ENCODE results near the gene CPA4.

The CPA4 gene

DNA sequence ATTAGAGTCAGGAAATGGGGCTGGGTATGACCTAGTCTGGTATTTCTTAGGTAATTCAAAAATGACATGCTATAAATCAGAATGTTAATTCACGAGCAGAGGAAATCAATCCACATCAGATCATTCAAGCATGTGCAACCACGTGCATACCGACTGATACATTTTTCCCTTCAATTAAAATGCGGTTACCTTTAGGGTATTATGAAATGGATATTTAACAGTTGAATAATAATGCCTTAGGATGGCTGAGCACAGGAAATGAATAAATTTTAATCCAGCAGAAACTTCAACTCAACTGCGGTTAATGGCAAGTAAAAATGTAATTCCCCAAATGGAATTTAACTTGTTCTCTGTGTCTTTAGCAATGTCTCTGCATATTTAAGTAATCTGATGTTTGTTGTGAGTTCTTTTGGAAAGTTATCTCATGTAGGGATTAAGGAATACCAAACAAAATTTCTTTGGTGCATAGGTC is 17.1 kb upstream of the CPA4 start:
- no peak for DNase-seq

DNA sequence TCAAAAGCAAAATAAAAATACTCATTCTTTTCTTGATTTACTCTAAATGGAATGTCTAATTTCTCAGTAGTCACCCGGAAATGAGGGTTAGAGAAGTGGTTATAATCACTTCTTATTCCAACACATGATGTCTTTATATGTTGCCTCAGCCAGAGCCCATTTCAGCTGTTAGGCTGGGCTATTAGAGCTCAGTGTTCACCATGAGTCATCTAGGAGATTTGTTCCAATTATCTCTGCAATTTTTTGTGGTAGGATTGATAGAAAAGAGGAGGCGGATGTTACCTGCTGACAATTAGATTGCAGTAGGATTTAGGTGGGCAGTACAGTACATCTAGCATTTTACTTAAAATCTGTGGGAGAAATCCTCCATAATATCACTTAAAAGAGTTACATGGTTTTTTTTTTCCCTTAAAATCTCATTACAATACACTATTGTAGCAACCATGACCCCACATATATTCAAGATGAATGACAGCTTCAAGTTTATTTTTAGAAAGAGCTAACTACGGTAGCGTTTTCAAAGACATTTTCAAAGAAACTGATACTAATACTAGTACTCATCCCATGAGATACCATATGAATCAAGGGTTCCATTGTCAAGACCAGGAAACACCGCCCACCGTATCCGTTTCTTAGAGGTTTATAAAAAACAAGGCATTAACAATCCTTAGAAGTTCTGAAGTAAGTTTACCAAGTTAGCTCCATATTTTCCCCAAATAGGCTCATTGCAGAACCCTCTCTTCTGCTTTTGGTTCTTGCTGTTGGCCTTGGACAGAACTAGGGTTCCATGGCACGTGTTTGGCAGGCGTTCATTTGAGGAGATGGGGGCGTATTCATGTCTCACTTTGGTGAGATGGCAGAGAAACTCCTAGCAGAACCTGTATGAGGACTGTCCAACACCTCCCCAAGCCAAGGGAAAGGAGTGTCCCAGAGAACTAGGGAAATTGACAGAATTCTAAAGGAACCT is 15.9 kb upstream of the CPA4 start:
- no peak for DNase-seq

DNA sequence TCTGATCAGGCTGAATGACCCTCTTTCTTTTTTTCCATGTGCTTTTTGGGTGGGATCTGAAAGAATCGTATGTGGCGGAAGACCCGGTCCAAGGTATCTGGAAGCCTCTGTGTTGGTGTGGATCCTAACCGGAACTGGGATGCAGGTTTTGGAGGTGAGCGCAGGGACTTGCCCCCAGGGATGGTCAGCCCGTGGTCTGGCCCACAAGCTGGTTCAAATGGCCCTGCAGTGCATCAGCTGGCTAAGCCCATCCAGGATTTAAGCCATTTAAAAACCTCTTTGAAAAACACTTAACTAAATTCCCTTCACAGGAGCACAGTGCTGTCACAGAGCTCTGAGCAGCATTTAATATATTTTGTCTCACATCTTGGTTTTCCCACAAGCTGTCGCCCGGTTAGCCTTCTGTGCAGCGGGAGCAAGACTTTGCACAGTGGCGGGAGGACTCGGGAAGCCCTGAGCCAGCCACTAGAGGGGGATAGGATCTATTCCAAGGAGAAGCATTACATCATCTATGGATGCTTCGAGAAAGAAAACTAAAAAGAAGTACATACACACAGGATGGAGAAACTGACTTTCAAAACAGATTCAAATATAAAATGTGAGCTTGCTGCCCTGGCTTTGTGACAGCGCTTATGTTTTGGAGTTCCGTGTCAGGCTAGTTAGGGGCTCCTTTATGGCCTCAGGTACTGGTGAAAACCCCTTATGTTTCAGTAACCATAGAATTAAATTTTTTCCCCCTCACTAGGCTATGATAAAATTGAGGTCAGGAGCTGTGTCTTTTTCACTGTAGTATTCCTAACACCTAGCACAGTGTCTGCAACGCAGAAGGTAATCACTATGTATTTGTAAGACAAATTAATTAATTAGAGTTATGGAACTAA is 15.0 kb upstream of the CPA4 start:
- peak; percentile 11 to 33 for DNase-seq

DNA sequence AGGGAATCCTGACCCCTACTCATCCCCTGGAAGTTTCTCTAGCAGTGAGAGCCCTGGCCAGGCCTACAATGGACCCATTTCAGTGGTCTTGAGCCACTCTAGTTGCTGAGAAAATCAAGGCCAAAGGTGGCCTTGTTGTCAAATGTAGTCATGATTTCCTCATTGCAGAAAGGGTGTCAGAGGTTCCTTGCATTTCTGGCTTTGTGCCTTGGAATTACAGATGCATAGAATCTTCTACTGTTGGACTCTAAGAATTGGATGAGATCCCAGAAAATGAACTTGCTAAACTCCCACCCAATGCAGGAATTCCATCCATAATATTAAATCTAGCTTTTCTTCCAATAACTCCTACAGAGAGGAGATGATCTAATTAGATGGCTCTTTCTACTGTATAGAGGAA is 14.1 kb upstream of the CPA4 start:
- DNase-seq, result no peak

DNA sequence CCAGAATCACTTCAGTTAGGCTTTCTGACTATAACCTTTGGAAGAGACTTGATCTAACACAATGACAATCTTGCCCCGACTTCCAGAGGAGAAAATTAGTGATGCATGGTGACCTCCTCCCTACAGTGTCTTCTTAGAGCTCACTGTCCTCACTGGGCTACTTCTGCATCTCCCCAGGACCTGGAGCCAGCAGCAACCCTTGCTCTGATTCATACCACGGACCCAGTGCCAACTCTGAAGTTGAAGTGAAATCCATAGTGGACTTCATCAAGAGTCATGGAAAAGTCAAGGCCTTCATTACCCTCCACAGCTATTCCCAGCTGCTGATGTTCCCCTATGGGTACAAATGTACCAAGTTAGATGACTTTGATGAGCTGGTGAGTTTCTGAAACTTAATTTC is 13.7 kb upstream of the CPA4 start:
- DNase-seq, result no peak

DNA sequence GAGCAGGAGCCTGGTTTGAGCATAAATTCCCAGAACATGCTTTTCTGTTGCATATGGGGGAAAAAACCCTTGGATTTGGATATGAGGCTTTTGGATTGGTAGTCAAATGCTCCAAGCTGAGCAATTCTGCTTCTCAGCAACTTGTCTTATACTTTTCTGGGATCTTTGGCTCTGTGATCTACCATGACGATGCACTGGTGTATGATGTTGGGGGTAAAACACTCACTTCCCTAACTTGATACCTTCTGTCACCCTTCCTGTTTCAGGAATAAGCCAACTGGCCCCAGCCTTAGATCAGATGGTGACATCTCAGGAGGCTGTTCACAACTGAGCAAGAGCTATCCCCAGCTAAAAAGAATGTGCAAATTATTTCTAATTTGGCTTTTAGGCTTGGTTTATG is 13.1 kb upstream of the CPA4 start:
- DNase-seq, result no peak

DNA sequence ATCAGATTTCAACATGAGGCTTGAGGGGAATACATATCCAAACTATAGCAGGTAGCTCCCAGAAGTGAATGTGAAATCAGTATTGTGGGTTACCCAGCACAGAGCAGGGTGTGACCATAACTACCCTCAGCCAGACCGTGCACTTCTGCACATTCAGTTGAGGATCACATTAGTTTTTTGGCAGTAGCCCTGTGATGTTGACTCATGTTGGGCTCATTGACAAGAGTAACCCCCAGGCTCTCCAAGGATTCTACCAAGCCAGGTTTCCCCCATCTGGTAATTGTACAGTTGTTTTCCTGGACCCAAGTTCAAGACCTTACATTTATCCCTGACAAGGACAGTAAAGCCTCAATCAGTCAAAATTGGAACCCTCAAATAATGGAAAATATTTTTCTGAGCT is 11.7 kb upstream of the CPA4 start:
- DNase-seq, result no peak

DNA sequence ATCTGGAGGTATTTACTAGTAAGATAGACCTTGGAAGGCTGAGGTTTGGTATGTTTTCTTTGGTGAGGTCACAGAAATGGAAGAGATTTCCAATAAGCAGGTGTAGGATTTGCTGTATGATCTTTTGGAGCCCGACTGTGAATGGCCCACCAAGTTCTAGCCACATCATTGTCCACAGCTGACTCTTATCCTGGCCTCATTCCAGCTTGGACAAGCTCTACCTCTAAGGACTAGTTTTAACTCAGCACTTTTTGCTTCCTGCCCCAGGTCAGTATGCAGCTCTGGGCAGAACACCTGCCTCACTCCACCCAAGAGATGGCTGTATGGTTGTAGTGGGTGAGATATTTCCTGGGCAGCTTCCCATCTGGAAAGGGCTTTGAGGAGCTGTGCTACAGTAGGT is 6.1 kb upstream of the CPA4 start:
- DNase-seq, result no peak

DNA sequence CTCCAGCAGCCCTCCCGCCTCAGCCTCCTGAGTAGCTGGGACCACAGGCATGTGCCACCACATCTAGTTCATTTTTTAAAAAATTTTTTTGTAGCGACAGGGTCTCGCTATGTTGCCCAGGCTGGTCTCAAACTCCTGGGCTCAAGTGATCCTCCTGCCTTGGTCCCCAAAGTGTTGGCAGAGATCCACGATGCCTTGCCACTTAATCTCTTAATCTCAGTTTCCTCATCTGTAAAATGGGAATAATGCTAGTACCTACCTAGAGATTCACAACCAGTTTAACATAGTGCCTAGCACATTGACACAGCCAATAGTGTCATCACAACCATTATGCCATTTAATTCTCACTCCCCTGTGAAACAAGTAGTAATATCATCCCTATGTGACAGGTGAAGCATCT is 4.8 kb upstream of the CPA4 start:
- DNase-seq, result no peak

DNA sequence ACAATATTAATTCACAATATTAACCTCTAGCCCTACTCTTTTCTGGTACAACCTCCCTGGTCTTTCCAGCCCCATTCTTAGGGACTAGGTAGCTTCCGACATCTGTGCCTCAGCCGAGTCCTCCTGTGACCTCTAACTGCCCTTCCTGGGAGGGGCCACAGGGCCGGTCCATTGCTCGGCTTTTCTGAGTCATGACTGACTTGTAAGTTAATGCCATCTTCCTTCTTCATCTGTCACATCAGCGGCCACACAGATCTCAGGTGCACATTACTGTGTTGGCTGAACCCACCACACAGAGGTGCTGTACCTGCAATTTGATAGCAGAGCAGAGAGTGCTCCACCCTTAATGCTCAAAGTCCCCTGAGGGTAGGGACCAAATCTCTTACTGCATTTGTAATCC is 4.1 kb upstream of the CPA4 start:
- DNase-seq, result no peak

DNA sequence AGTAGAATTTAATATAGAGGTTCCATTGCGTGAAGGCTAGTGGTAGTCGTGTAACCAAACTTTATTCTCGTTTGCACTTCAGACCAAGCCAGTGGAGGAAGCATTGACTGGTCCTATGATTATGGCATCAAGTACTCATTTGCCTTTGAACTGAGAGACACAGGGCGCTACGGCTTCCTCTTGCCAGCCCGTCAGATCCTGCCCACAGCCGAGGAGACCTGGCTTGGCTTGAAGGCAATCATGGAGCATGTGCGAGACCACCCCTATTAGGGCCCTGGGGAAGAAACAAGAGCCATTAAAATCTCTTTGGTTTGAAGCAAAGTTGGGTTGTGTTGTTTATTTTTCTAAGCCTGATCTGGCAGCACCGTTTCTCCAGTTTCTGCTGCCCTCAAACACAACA is 3.5 kb upstream of the CPA4 start:
- DNase-seq, result no peak

DNA sequence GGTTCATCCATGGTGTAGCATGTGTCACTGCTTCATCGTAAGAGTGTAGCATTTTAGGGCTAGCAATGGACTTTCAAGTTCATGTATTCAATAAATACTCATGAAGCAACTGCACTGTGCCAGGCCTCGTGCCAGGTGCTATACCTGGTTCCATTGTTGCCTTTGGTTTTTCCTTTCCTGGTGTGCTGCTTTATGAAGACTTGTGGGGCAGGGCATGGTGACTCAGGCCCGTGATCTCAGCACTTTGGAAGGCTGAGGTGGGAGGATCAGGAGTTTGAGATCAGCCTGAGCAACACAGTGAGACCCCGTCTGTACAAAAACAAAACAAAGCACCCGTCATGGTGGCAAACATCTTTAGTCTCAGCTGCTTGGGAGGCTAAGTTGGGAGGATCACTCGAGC is 2.2 kb upstream of the CPA4 start:
- no peak for DNase-seq

DNA sequence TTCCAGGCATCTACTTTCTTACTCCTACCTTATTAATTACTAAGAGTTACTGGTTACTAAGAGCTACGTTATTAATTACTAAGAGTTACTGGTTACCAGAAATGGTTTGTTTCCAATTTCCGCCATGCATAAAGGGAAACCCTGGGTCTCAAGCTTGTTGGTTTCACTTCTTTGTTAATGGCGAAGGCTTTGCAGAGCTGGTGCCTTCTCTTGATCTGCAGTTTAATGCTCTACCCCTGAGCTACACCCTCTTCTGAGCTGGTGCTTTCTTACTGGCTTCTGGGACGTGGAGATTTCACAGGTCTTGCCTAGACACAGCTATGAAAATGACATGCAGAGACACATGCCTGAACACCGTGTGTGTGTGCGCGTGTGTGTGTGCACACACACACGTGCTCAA is 560 bp downstream of the CPA4 start:
- DNase-seq, result no peak

DNA sequence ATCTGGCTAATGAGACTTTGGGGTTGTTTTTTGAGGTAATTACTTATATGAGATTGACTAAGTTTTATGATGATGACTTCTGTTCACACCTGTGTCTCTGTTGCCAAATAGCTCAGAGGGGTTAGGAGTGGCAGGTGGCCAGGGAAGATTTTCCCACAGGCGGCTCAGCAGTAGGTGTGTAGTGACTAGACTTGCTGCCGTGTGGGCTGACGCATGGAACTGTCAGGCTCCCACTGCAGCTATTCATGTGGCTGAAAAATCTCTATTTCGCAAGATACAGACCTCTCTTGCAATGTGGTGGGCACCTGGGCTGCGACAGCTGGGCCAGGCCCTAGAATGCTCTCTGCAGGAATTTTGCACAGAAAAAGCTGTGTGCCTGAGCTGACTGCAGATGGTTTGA is 1.4 kb downstream of the CPA4 start:
- no peak for DNase-seq

DNA sequence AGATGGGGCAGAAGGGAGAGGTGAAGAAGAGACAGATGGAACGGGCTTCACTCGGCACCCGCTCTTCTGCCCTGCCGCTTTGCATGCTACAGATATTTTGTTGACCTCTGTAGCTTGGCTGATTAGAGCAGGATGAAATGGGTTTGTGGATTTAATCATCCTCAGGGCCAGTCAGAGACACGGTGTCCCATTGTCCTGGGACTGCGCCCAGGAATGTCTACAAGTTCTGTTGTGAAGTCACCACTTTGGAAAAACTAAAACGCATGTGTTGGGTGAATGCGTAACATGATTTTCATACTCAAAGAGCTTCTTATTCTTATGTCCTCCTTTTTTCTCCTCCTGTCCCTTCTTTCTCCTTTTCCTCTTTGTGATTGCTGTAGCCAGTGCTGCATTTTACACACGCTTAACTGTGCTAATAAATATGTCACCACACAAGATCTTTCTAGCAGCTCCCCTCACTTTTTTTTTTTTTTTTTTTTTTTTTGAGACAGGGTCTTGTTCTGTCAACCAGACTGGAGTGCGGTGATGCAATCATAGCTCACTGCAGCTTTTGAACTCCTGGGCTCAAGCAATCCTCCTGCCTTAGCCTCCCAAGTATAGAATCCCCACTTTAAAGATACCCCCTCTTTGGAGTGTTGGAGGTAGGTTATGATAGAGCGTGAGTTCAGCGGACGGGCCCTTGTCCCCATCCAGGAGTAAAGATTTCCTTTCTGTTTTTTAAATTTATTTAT is 3.4 kb downstream of the CPA4 start:
- no peak for DNase-seq

DNA sequence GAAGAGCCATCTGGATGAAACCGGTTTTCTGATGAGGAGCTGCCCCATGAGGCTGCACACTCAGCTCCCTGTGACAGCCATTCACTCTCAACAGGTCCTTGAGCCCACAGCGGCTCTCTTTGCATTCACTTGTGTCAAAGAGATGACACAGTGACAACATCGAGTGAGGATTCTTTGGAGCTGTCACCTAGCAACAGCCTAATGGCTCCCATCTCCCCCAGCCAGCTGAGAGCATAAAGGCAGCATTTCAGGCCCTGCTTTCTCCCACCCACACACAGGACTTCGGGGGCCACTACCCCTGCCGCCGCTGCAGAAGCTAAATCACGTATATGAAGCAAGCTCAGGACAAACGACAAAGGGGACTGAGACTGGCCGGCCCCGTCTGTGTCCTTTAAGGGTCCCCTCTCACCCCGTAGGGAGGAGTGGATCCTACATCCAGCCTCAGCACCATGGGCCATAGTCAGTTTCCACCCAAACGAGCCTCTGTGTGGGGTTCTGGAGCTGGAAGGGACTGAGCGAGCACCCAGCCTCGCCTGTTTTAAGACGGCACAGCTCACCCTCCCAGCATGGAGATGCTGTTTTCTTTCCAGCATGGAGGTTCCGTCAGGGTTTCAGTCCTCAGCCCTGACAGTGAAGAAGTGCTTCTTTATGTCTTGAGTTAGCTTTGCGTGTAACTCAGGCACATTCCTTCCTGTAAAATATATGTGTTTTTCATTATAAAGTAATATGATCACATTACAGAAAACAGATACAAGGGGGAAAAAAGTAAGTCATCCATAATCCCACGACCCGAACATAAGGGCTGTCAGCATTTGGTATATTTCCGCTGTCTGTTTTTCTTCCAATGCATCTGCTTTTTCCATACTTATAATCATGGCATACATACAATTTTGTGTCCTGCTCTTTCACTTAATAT is 4.9 kb downstream of the CPA4 start:
- no peak for DNase-seq

DNA sequence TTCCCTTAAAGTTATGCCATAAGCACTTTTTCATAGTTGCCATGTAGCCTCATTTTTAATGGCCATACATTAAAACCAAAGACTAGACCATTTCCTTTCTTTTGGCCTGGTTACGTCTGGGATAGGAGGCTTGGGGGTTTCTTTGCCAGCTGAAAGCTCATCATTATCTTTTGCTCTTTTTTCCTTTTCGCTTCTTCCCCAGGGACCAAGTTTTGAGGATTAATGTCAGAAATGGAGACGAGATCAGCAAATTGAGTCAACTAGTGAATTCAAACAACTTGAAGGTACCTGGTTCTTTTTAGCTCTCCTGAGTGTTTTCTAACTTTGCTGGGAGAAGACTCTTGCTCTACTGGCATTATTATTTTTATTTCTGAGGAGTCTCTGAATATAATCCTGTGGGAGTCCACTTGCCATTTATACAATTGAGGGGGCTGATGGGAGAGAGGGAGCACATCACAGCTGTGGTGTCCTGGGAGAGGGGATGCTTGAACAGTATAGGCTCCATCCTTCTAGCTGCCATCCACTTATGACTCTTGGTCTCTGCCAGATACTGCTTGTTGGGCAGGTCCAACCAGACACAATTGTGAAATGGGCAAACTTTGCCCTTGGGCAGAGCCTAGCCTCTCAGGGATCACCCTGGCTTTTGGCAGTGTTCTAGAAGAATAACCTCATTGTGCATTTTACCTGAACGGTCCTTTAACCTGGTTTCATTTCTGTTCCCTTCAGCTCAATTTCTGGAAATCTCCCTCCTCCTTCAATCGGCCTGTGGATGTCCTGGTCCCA is 5.8 kb downstream of the CPA4 start:
- DNase-seq, result no peak

DNA sequence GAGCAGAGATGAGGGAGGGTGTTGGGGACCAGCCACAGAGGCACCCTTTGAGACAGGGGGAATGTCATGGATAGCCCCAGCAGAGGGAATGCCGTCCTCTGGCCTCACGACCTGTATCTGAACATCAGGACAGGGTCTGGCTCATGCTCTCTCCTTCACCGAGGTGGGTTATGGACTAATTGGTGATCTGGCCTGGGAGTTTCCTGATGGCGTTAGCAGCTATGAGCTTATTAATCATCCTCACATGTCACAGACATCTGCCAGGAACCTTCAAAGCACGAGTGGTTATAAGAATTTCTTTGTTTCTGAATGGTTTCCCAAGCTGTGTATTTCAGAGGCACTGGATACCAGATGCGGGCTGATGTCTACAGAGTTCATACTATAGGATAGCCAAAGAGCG is 6.9 kb downstream of the CPA4 start:
- DNase-seq, result no peak

DNA sequence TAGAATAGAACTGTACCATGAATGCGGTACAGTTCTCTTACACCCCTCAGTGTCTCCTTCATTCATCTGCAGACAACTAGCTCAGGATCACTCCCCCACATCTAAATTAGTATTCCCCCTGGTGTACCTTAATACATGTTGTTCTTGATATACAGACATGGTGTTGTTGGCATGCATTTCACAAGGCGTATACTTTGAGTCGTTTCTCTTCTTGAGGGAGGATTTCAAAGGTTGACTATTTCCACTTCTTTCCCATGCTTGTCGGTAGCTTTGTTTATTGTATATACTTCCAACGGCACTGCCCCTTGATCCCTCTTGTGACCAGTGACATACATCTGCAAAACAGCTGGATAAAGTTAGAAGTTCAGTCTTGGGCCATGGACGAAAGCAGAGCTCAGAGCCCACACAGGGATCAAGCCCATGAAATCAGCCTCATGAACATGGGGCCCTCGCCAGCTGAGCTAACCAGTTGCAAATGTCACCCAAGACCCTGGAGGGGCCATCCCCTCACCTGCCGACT is 8.6 kb downstream of the CPA4 start:
- DNase-seq, result no peak

DNA sequence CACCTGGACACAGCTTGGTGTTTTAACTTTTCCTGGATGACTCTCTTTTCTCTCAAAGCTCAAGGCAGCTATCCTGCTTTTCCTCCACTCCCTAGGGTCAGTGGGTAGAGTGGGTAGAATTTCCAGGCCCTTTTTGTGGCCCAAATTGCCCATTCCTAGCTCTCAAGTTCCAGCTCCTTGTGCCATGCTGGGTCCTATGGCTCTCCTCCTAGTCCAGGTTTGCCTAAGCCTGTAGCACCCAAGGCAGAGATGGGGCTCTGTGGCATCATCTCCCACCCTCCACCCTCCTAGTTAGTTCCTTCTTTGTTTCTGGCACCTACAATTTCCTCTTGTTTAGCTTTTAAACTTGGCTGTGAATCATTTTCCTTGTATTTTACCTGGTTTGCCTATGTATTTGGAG is 9.7 kb downstream of the CPA4 start:
- DNase-seq, result no peak

DNA sequence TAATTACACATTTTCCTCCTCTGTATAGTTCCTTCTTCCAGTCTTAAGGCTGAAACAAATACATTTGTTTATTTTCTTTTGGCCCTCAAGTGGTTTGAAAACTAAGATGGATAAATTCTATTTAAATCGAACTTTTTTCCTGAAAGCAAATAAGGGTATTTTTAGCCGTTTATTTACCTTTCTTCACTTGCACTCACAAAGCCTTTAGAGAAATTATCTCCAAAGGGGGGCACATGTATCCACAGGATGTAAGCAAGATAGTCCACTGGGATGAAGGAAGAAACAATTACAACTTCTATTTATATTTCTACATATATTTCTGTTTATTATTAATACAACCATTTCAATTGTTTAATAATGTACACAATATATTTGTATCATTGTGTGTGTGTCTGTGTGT is 10.2 kb downstream of the CPA4 start:
- no peak for DNase-seq
